Small intestine (tissue), 7 donors: Measurements from ENCODE around the gene LILRB3. TPM values are rescaled to one million over a fixed set of nuclear protein-coding genes. Genes with fewer than 3 reads are reported as not detected.
"Not testable (repeated sequence)": the region's sequence is repeated elsewhere in the genome, so short reads cannot be mapped to it uniquely, and the experiment has no call there.

ENCODE experiments used
- DNase-seq, 2 donors: peaks; one replicate each; pipeline versions ENCODE4 v3.0.0 to v3.0.0-alpha.2; 2013
- FAIRE-seq: peaks from 2 replicates; lab custom pipeline; 2012; peaks lifted over from hg19 to GRCh38; lab: Jason Lieb, UNC
- H3K27ac ChIP-seq, 3 donors: one replicate each; pipeline ENCODE4 v1.5.1; 2013; ENCODE audit warnings: low read length in 2 of 3, mild to moderate bottlenecking in 2 of 3, control low read depth in 1 of 3, inconsistent platforms in 1 of 3, low read depth in 1 of 3, moderate library complexity in 1 of 3
- H3K27me3 ChIP-seq, 3 donors: one replicate each; pipeline ENCODE4 v1.6.1; 2013; ENCODE audit warnings: low read length in 3 of 3, inconsistent platforms in 1 of 3; ENCODE audit not compliant: control insufficient read depth in 3 of 3, insufficient read depth in 3 of 3
- H3K36me3 ChIP-seq, 3 donors: one replicate each; pipeline ENCODE4 v1.6.1; 2013; ENCODE audit warnings: low read length in 3 of 3, inconsistent platforms in 1 of 3, low read depth in 1 of 3, mild to moderate bottlenecking in 1 of 3, moderate library complexity in 1 of 3; ENCODE audit not compliant: control insufficient read depth in 3 of 3, insufficient read depth in 2 of 3
- H3K4me1 ChIP-seq, 3 donors: one replicate each; pipeline ENCODE4 v1.6.1; 2013; ENCODE audit warnings: low read length in 2 of 3, inconsistent platforms in 1 of 3, low read depth in 1 of 3, mild to moderate bottlenecking in 1 of 3, moderate library complexity in 1 of 3; ENCODE audit not compliant: control insufficient read depth in 3 of 3, insufficient read depth in 2 of 3
- H3K4me3 ChIP-seq, 3 donors: one replicate each; pipeline ENCODE4 v1.5.1; 2013; ENCODE audit warnings: low read length in 3 of 3, control low read depth in 1 of 3, inconsistent platforms in 1 of 3, low read depth in 1 of 3, mild to moderate bottlenecking in 1 of 3, moderate library complexity in 1 of 3
- H3K9me3 ChIP-seq, 2 donors: one replicate each; pipeline ENCODE4 v1.6.1; 2013; ENCODE audit warnings: low read depth in 1 of 2, low read length in 1 of 2; ENCODE audit not compliant: control insufficient read depth in 2 of 2, insufficient read depth in 1 of 2
- WGBS, 3 donors: extraction: QIAGEN DNeasy Blood & Tissue Kit; methylation state at CpG; one replicate each; pipeline ENCODE4 v1.1.7; 2013; 5-methylcytosine and 5-hydroxymethylcytosine counted together
- polyA plus RNA-seq, 4 donors: library from polyadenylated mRNA; stranded (reverse) in 3 of 4; unstranded in 1 of 4; fragments of 200-250 nt in 3 of 4; fragments of 120-200 nt in 1 of 4; gene quantifications; one replicate each; pipeline versions ENCODE4 v1.2.1 to v1.2.3, GENCODE V29; 2013
- donor health status: healthy with polysubstance abuse.
- donor health status: control.
- donor health status: control.
- donor health status: Bipolar disorder and iron deficiency.
- donor health status: healthy.

Gene LILRB3
- polyA plus RNA-seq, 4 donors: 0.45 to 3.6 (median 1.4) TPM

DNA sequence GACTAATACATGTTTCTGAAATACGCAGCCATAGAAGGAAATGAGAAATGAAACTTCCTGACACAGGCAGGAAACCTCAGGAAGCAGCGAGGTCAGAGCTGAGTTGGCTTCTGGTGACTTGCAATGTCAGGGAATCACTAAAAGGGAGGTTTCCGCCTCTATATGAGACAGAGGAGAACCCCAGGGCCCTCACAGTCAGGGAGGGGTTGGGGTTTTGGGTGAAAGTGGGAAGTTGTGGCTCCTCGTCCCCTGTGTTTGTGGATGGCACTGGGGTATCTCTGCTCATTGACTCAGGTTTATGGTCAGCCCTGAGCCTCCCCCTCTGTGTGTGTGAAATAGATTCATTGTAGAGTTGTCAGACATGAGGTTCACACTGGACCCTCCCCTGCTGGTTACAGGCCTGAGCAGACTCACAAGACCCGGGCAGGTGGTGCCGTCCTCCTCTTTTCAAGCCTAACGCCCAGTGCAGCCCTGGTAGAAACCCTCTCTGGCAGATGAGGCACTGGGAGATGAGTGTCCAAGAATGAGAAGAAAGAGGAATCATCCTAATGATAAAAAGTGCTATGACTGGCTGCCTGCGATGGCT lies 25.3 kb upstream of the LILRB3 start:
- Histone ChIP-seq H3K9me3 (no peaks in the 10 kb centered on the region), H3K4me1 (no peaks in the 10 kb centered on the region), H3K27ac (no peak overlapping the region), H3K36me3 (no peaks in the 10 kb centered on the region), H3K4me3 (no peak overlapping the region), H3K27me3 (peaks cover 0 to 3% (median 0%) of the 10 kb centered on the region in 3 donors)
- WGBS, 3 donors: 59 to 73% (median 60%) methylated on average over 8 of the region's 8 CpGs
- DNase-seq: no peak
- FAIRE-seq: no peak

DNA sequence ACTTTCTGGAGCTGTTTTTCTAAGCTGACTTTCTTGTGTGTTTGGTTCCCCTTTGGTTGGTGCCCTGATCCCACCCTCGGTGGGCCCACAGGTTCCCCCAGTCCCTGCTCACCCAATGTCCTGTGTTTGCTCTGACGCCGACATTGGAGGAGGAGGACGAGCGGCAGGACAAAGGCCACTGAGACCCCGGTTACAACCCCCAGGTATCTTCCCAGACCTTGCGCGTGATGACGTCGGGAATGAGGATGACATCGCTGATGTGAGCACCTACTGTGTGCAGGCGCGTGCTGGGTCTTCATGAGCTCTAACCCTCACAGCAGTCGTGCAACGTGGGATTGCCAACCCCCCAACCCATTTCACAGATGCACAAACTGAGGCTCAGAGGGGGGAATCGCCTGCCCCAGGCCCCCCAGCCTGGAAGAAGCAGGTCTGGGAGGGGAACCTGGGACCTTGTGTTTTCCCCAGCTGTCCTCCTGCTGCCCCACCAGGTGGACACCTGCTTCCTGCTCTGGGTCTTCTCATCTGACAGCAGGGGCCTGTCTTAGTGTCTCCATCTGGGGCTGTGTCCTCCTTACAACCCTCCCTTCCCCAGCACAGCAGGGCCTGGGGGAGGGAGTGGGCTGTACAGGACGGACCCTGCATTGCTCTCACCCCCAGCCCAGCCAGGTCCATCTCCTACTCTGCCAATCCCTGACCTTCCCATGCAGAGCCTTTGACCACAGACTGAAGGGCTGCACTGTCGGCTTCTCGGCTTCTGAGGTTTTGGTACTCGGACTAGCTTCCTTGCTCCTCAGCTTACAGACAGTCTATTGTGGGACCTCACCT lies 24.5 kb upstream of the LILRB3 start:
- Histone ChIP-seq H3K36me3 (no peaks in the 10 kb centered on the region), H3K27me3 (no peaks in the 10 kb centered on the region), H3K9me3 (no peaks in the 10 kb centered on the region), H3K27ac (peak overlapping the region in 1 of 3 donors; percentile 9), H3K4me3 (no peak overlapping the region), H3K4me1 (no peaks in the 10 kb centered on the region)
- FAIRE-seq (no peak), DNase-seq (no peak)
- WGBS, 3 donors: 82 to 88% (median 87%) methylated on average over 20 of the region's 20 CpGs

- Histone ChIP-seq H3K36me3 (no peaks in the 10 kb centered on the region), H3K4me3 (no peak overlapping the region), H3K27ac (no peak overlapping the region), H3K4me1 (no peaks in the 10 kb centered on the region), H3K27me3 (no peaks in the 10 kb centered on the region), H3K9me3 (no peaks in the 10 kb centered on the region)
- FAIRE-seq (no peak), DNase-seq (no peak)
- 55 to 76% (median 62%) methylated on average over 3 of the region's 3 CpGs for WGBS, 3 donors
These were observed 23.1 kb upstream of the LILRB3 start for GRCh38 chr19:54245936-54246335.

GRCh38 chr19:54243809-54244208 lies 21.0 kb upstream of the LILRB3 start:
- H3K27me3 ChIP-seq, H3K4me1 ChIP-seq, H3K36me3 ChIP-seq, H3K27ac ChIP-seq, H3K9me3 ChIP-seq, H3K4me3 ChIP-seq, DNase-seq, FAIRE-seq: not testable (repeated sequence)
- WGBS, 3 donors: 63 to 75% methylated on average over 6 of the region's 8 CpGs; no CpG with 5 or more reads in 1 of the 3 donors

DNA sequence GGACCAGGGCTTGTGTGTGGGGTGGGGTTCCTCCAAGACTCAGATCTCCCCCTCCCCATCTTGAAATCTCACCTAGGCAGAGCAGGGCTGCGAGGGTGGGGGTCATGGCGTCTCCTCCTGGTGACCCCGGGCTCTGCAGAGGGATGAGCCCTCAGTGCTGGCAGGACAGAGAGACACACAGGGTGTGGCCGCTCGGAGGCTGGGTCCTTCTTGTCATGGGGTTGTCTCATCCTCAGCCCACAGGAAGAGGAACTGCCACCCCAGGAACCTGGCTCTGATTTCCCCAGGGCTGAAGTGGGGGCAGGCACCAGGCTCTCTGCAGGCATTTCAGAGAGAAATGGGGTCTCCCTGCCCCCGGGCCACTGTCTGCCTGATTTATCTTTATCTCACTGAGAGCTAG lies 19.8 kb upstream of the LILRB3 start, which contains the start of gene LILRA6:
Gene LILRA6, minus strand, starts transcription at position 145 of the 400 bp plus-strand sequence.
- H3K36me3 ChIP-seq, H3K4me3 ChIP-seq, H3K27ac ChIP-seq, H3K4me1 ChIP-seq, H3K27me3 ChIP-seq, FAIRE-seq, H3K9me3 ChIP-seq, DNase-seq: not testable (repeated sequence)
- WGBS, 3 donors: 57 to 69% methylated on average over 3 to 6 of the region's 6 CpGs; no CpG with 5 or more reads in 1 of the 3 donors

DNA sequence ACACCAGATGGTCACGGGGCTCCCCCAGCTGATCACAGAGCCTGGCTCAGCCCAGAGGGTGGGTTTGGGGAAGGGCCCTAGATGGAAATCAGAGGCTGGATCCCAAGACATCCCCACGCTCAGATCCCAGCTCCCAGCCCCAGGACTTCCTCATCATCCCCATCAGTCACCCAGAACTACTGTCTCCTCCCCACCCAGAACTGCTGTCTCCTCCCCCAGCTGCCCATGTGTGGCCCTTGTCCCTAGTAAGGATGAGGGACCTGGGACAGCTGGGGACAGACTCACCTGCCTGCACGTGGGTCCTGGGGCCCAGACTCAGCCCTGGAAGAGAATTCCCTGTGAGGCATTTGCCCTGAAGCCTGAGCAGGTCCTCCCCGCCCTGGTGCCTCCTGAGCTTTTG lies 19.4 kb upstream of the LILRB3 start:
- not testable (repeated sequence) for H3K36me3 ChIP-seq, FAIRE-seq, H3K4me3 ChIP-seq, DNase-seq, H3K4me1 ChIP-seq, H3K27ac ChIP-seq, H3K9me3 ChIP-seq, H3K27me3 ChIP-seq
- 54 to 70% methylated on average over 3 to 4 of the region's 4 CpGs; no CpG with 5 or more reads in 1 of the 3 donors for WGBS, 3 donors

GRCh38 chr19:54240372-54241336 lies 17.8 kb upstream of the LILRB3 start:
- H3K27ac ChIP-seq, H3K27me3 ChIP-seq, H3K4me1 ChIP-seq, H3K4me3 ChIP-seq, H3K9me3 ChIP-seq, FAIRE-seq, DNase-seq, H3K36me3 ChIP-seq: not testable (repeated sequence)
- 62 to 70% (median 63%) methylated on average over 11 to 19 of the region's 22 CpGs for WGBS, 3 donors
